IPS-NIHi7 (cell line): ENCODE measurements around the gene ZNF57.
A peak's percentile ranks its signal among the peaks of the same experiment; 100 is the strongest.
"Not testable (repeated sequence)": the region's sequence is repeated elsewhere in the genome, so short reads cannot be mapped to it uniquely, and the experiment has no call there.

ENCODE experiments used
- DNase-seq: peaks from one replicate; pipeline ENCODE4 v3.0.0; 2012; ENCODE audit warnings: mixed read lengths; ENCODE audit errors: extremely low spot score

The ZNF57 gene

DNA sequence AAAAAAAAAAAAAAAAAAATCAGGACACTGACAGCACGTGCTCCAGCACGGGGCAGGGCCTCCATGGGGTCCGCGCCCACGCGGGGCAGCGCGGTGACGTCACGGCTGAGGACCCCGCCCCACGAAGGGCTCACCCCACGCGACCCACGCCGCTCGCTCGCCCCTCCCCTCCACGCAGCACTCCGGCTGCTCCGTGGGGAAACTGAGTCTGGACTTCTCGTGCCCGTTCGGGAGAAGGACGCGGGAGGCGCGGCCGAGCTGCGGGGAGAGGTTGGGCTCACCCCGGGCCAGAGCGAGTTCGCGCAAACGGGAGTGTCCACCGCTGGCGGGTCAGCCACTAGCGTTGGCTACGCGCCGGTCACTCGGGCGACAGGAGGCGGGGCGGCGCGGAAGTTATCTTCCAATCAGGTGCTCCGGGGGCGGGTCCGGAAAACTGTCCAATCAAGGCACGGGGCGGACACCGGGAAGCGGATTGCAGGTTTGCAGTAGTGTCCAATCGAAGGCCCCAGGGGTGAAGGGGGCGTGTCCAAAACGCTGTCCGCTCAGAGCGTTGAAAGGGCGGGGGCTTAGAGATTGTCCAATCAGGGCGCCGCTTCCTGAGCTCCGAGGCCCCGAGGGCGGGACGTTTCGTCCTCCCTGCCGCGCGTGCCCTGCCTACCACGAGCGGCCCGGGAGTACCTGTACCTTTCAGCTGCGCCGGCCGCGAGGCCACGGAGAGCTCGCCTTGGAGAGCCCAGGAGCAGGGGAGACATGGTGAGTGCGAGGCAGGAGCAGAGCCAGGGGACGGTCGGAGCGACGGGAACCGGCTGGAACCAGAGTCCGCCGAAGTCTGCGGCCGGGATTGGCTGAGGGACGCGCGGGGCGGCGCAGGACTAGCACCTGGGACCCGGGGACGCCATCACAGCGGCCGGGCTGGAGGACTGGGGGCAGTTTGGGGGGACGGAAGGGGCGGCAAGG, at the start of gene ZNF57:
Gene ZNF57, plus strand, starts transcription at position 633 of the 957 bp plus-strand sequence. Its CDS starts 118 bp downstream, at position 751.
- DNase-seq: peak; percentile 100

DNA sequence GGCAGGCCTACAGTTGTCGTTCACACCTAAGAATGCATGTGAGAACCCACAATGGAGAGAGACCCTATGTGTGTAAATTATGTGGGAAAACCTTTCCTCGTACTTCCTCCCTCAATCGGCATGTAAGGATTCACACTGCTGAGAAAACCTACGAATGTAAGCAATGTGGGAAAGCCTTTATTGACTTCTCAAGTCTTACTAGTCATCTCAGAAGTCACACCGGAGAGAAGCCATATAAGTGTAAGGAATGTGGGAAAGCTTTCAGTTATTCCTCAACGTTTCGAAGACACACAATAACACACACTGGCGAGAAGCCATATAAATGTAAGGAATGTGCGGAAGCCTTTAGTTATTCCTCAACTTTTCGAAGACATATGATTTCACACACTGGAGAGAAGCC, 48.1 kb upstream of the ZNF57 start:
- no peak for DNase-seq

DNA sequence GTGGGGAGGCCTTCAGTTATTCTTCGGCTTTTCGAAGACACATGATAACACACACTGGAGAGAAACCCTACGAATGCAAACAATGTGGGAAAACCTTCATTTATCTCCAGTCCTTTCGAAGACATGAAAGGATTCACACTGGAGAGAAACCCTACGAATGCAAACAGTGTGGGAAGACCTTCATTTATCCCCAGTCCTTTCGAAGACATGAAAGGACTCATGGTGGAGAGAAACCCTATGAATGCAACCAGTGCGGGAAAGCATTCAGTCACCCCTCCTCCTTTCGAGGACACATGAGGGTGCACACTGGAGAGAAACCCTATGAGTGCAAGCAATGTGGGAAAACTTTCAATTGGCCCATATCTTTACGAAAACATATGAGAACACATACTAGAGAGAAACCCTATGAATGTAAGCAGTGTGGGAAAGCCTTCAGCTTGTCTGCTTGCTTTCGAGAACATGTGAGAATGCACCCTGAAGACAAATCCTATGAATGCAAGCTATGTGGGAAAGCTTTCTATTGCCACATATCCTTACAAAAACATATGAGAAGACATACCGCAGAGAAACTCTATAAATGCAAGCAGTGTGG, 47.6 kb upstream of the ZNF57 start:
- DNase-seq: no peak

DNA sequence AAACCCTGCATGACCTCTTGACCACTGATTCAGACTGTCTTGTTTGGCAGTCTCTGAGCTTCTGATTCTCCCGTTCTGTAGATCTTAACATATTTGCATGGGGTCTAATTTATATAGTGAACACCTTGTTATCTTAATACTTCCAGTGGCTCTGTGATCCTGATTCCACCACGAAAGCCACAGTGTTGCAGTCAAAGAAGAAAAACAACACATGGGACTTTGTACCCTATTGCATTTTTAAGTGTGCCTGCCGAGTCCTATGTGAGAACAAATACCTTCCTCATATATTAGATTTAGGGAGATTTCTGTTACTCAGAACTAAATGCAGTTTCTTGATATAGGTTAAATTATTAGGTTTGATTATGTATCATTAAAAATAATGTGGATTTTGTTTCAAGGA, 45.9 kb upstream of the ZNF57 start:
- DNase-seq: no peak

DNA sequence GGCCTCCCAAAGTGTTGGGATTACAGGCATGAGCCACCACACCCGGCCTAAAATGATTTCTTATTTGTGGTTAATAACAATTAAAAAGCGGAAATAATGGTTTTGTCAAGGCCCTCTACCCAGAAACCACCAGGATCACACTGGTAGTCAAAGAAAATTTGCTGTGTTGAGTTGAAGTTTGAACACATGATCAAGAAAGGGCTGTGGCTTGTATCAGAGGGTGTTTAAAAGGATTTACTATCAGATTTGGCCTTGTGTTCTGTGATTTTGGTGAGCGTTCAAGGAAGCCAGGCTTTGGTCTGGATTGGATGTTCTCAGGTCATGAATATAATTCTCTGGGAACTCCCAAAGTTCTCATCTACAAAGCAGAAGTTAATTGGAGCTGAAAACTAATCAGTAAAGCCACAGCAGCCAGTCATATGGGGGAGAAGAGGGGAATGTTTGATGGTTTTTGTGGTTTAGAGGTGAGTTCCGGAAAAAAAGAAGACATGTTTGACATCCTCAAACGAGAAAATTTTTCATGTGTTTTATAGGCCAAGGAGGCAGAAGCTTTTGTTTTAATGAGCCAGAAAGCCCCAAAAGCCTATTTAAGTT, 44.2 kb upstream of the ZNF57 start:
- DNase-seq: no peak

DNA sequence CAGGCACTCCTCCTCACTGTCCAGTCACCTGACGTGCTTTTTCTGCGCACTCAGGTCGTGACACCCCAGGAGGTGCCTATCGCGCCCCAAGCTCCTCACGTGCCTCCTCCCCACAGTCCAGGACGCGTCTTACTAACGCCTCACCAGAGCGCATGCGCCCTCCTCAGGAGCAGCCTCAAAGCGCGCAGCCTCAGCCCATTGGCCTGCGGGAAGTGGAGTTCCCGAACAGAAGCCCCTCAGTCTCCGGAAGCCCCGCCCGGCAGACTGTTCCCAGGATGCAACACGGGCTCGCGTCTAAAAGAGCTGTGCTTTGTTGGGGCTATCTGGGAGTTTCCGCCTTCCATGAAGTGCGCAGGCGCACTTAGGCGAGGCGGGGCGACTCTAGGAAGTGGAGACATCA, 41.9 kb upstream of the ZNF57 start:
- no peak for DNase-seq

DNA sequence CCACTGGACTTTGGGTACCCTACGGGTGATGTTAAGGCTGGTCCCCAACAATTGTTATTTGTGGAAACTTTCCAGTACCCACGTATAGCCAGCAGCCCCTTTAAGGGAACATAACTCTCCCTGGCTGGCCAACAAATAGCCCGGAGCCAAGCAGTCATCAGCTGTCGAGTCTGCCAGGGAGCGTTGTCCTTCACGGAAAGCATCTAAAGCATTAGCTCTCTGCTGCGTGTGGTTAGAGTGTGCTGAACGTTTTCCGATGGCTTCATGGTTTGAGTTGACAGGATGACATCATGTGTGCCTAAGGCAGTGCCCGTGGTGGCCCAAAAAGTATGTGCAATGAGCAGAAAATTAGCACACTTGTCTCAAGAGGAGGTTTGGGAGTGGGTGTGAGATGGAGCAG, 36.9 kb upstream of the ZNF57 start:
- no peak for DNase-seq

DNA sequence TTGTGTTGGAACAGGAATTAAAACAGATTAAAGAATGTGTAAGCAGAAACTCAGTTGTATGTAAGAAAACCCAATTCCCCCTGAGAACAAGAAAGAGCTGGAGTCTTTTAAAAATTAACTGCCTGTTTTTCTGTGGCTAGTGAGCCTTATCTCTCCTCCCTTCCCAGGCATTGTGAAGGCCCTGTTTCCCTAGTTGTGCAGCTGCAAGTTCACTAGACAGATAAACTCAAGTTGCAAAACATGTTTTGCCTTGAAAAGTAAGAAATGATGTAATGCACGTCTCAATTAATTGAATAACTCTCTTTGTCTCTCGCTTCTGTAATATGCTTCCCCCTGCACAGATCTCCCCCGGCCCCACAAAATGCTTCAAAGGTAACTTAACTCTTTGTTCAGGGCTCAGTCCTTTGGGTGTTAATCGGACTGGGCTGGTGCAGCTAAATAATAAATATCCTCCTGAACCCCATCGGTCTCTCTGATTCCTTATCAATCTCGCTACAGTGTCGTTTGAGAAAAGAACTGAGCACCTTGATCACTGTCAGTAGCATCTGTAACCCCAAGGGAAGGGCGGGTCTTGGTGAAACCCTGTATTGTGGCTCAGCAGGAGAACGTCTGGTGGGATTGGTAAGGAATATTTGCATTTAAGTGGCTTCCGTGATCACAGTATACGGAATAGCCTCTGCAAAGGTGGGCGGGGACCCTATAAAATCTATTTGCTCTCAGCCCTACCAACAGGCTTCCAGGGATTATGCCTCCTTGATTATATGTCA, 35.2 kb upstream of the ZNF57 start:
- no peak for DNase-seq

DNA sequence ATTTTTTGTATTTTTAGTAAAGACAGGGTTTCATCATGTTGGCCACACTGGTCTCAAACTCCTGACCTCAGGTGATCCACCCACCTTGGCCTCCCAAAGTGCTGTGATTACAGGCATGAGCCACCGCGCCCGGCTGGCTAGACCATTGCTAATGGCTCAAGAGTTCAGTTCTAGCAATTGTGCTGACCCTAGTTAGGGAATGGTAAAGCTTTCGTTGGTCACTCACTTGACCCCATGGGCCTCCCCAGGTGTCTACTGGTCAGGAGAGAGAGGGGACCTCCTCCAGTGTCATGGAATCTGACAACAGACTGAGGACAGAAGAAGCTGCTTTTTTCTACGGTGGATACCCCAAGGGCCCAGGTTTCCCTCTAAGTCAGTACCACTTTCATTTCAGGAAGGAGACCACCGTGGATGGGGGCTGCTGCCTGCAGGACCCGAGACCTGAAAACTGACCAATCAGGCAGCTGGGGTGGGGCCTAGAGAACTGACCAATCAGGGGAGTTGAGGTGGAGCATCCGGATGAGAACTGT, 34.2 kb upstream of the ZNF57 start:
- no peak for DNase-seq

DNA sequence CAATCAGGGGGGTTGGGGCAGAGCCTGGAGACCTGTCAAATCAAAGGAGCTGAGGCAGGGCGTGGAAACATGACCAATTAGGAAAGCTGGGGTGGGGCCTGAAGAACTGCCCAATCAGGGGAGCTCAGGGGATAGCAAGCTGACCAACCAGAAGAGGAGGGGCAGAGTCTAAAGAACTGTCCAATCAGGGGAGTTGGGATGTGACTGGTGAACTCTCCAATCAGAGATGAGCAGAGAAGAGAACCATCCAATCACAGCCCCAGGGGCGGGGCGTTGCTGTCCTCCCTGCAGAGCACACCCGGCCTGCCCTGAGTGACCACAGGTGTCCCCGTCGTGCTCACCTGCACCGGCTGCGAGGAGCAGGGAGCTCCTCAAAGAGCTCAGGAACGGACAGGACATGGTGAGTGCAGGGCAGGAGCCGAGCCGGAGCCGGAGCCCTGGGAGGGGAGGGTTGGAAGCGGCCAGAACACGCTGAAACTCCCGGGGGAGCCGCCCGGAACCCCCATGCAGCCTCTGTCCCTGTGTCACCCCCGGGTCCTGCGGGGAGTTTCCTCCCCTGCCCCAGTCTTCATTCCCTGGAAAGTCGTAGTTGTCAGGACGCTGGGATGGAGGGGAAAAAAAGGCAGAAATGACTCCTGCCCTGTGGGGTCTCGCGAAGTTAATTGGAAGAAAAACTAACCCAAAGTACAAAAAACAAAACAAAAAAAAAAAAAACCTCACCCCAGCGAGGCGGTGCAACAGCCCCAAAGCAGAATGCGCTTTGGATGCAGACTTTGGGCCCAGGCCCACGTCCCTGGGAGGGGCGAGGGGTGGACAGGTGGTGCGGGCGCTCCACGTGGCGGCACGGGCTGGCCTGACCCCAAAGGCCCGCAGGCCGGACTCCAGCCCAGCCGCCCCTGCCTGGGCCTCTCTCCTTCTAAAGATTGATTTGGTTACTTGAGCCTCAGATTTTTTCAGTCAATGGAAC, 33.4 kb upstream of the ZNF57 start, which contains the start of gene ZNF556:
Gene ZNF556, plus strand, starts transcription at position 311 of the 967 bp plus-strand sequence. Its CDS starts 87 bp downstream, at position 398.
- DNase-seq: peak; percentile 14

DNA sequence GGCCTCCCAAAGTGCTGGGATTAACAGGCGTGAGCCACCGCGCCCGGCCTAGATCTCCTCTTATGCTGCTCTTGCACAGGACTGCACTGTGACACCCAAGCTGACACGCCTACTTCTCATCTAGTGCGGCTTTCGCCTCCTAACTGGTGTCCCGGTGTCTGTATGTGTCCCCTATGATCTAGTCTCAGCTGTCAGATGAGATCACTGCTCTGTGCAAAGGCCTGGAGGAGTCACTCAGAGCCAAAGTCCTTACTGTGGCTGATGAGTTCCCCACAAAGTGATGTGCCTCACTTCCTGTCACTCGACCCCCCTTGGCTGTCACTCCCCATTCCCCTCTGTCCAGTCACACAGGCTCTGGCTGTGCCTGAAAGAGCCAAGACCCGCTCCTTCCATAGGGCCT, 31.1 kb upstream of the ZNF57 start:
- no peak for DNase-seq

DNA sequence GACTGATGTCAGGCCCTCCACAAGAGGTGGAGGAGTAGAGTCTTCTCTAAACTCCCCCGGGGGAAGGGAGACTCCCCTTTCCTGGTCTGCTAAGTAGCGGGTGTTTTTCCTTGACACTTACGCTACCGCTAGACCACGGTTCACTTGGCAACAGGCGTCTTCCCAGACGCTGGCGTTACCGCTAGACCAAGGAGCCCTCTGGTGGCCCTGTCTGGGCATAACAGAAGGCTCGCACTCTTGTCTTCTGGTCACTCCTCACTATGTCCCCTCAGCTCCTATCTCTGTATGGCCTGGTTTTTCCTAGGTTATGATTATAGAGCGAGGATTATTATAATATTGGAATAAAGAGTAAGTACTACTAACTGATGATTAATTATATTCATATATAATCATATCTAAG, 28.6 kb upstream of the ZNF57 start:
- not testable (repeated sequence) for DNase-seq

DNA sequence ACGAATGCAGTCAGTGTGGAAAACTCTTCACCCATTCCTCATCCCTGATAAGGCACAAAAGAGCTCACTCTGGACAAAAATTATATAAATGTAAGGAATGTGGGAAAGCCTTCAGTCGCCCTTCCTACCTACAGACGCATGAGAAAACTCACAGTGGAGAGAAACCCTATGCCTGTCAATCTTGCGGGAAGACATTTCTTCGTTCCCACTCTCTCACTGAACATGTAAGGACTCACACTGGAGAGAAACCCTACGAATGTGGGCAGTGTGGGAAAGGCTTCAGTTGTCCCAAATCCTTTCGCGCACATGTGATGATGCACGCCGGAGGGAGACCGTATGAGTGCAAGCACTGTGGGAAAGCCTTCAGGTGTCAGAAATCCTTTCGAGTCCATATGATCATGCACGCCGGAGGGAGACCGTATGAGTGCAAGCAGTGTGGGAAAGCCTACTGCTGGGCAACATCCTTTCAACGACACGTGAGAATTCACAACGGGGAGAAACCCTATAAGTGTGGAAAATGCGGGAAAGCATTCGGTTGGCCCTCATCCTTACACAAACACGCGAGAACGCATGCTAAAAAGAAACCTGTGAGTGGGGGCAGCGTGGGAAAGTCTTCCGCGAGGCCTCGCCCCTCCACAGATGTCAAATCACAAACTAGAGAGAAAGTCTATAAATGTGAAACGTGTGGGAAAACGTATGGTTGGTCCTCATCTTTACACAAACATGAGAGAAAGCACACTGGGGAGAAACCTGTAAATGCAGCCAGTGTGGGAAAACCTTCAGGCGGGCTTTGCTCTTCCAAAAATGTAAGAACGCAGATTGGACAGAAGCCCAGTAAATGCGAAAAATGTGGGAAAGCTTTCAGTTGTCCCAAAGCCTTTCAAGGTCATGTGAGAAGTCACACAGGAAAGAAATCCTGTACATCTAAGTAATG, 23.1 kb upstream of the ZNF57 start:
- DNase-seq: no peak

DNA sequence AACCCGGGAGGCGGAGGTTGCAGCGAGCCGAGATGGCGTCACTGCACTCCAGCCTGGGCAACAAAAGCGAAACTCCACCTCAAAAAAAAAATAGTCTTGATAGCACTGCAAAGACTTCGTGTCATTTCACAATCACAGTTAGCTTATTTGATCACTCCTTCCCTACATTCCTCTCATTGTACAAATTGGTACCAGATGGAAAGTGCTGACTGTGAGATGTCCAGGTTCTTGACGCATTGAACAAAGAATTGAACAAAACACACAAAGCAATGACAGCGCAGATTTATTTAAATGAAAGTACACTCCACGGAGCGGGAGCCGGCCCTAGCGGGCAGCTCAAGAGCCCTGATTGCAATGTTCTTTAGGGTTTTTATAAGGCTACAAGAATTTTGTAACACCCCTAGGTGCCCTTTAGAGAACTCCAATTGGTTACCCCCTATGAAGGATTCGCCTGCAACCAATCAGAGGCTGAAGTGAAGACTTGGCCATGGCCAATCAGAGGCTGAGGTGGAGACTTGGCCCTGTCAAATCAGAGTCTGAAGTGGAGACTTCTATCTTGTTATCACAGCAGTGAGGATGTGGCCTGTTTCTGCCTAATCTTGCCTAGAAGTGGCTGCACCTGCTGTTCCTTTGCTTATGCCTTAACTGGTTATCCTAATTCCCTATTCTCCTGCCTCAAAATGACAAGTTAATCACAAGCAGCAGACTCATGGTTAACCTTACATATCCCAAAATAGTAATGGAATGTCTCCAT, 16.9 kb upstream of the ZNF57 start:
- DNase-seq: no peak

DNA sequence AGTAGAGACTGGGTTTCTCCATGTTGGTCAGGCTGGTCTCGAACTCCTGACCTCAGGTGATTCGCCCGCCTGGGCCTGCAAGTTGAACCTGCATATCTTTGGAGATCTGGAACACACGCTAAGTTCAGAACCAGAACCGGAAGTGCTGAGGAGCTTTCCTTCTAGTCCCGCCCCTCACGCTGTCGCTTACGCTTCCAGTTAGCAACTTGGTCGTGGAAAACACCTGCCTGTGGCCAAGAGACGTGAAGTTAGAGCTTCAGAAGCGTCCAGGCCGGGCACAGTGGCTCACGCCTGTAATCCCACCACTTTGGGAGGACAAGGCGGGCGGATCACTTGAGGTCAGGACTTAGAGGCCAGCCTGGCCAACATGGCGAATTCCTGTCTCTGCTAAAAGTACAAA, 15.0 kb upstream of the ZNF57 start:
- DNase-seq: no peak

DNA sequence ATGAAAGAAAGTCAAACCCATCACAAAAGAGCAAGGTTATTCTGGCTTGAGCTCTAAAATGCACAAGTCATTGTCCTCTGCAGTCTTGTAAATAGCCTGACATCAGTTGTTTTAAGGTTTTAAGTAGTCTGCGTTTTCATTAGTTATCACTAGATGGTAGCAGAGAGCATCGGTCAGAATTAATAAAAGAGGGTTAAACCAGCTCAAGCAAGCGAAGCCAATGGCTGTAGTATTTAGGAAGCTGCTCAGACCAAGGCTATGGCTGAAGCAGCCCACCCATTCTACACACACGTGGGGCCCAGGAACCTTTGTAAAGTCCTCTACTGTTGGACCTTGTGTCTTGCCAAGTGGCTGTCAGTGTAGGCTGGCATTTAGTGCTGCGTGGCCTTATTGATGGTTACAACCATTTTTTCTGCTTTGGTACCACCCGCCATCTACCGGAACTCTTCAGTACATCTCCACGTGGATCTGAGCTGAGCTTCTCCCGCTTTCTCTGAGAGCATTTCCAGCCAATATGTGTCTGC, 13.3 kb upstream of the ZNF57 start:
- DNase-seq: peak; percentile 73

DNA sequence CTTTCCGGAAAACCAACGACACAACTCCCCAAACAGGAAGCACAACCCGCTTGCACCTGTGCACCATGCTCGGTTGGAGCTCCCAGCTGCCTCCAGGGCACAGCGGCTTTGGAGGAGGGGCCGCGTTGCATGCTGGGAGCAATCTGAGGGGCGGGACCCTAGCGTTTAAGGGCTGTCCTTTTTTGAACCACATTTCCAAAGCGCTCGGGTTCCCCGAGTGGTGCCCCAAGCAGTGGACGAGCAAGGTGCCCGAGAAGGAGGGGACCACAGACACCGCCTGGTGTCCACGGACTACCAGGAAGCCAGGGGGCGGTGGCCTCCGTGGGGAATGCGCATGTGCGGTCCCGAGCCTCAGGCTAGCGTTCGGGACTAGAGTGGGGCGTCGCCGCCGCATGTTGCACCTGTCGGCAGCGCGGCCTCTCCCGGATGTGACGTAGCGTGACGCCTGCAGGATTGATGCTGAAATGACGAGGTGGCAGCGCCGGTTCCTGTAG, 11.9 kb upstream of the ZNF57 start:
- DNase-seq: no peak

DNA sequence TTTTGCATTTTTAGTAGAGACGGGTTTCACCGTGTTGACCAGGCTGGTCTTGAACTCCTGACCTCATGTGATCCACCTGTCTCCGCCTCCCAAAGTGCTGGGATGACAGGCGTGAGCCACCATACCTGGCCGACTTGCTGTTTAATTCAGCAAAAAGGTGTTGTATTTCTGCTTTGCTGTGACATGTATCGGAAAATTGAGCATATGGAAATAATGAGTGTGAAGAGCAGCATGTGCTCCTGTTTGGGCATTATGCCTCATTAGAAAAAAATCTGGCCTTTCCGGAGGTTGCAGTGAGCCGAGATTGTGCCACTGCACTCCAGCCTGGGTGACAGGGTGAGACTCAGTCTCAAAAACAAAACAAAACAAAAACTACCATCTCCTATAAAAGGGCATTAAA, 10.2 kb upstream of the ZNF57 start:
- DNase-seq: not testable (repeated sequence)
